GM21737 (cell line): Measurements from ENCODE around the gene TIAL1.
"Not testable (repeated sequence)": the region's sequence is repeated elsewhere in the genome, so short reads cannot be mapped to it uniquely, and the experiment has no call there.

Experiments
- ATAC-seq: cut with Tn5 transposase; IDR thresholded peaks from one replicate; pipeline ENCODE4 v1.9.1; 2021; ENCODE audit warnings: mild to moderate bottlenecking, moderate library complexity; ENCODE audit not compliant: unreplicated experiment

Gene TIAL1, protein sequence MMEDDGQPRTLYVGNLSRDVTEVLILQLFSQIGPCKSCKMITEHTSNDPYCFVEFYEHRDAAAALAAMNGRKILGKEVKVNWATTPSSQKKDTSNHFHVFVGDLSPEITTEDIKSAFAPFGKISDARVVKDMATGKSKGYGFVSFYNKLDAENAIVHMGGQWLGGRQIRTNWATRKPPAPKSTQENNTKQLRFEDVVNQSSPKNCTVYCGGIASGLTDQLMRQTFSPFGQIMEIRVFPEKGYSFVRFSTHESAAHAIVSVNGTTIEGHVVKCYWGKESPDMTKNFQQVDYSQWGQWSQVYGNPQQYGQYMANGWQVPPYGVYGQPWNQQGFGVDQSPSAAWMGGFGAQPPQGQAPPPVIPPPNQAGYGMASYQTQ

DNA sequence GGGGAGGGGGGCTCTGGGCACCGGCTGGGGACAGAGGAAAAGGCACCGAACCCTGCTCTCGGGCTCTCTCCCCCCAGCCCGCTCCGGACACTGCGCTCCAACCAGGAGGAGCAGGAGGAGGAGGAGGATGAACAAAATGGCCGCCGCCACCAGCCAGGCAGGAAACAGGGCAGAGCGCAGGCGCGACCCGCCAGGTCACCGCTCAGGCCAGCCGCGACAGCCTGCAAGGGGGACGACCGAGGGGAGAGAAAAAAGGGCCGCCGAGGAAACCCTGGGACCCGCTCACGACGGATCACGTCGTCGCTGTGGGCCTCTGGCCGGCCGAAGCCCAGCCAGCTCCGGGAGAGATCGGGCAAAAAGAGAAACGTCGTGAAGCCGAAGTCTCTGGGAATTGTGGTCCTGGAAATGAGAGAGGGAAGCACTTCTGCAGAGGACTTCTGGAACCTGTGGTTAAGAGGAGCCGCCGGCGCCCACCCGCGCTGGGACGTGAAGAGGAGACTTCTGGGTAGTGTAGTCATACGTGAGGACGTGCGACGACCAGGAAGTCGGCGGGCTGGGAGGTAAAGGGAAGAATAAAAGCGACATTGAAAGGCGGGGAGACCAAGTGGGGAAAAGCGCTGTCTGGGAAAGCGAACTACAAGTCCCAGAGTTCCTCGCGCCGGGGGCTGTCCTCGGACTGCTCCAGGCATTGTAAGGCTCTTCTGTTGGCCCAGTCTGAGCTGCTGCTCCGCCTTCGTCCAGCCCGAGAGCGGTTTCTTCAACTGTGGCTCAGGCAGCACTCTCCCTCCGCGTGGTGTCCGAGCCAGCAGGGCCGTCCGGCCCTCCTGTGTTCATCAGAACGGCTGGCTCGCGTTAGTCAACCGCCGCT is at the start of gene TIAL1:
Gene TIAL1 (minus strand): TSS at position 428 of the 868 bp plus-strand sequence. CDS start 499 bp downstream, outside the sequence.
- peak; percentile 89 for ATAC-seq

DNA sequence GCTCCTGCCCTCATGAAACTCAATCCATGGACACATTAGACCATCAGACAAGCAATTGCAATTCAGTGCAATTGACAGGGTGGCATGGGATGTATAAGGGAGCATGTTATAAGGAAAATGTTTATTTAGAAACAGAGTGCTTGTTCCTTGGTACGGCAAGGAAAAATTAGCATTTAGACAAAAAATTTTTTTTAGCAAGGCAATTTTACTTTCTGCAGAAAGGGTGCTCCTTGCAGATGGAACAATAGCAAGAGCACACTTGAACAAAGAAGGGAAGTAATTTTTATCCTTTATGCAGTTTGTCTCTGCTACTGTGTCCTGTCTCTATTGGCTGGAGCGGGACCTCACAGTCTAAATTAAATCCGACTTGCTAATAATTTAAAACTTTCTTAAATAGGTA is 48.2 kb upstream of the TIAL1 start:
- no peak for ATAC-seq

DNA sequence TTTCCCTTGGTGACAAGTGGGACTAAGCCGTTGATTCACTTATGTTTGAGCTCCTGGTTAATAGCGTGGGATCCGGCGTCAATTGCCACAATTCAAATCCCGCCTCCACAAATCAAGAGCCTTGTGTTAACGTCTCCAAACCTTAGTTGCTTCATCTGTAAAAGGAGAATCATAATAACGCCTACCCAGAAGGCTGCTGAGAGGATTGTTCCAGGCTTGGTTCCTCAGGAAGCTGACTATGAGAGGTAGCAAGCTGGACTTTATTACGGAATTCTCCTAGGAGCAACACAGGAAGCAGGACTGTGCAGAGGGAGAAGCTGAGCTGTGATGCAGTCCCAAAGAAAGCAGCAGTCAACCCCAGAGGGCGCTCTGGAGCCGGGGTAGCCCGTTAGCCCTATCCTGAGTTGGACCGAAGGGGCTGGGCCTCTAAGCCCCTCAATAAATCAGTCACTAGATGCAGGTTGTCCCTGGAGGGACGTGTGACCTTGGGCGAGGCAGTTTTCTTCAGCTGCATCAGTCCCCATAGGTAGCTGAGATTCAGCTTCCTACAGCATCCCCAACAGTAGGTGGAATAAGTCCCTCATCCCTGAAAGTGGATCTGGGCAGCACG is 47.5 kb upstream of the TIAL1 start:
- no peak for ATAC-seq

DNA sequence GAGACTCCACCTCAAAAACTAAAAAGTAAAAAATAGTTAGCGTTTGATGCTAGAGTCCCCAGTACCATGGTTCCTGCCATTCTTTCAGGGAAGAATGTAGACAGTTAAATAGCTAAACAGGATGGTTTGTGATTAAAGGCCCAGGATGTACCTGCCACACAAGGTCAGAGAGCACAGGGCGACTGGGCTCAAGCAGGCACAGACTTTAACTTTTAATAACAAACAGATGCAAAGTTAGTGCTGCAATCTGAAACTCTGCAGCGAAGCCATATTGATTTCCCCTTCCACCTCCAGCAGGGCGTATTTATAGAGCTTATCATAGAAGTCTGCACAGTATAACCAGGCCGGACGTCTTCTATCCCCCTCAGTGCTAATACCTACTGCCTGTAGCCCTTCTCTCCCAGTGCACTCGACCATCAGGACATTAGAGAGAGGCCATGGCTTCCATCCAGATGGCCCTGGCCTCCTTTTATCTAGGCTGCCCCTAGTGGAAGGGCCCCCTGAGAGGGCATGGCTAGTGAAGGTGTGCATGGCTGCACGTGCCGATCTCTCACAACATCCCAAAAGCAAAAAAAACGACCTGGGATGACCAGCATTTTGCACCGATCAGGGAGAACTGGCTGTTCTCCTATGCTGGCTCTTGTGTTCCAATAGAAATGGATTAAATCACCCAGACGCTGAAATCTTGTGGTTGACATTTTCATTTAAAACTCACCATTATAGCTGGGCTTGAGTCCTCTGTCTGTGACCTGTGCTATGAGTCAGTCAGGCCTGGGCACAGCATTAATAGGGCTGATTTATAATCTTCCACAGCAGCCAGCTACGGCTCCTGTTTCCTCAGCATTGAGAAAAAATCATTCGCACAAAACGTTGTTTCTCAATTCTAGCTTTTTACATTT is 46.8 kb upstream of the TIAL1 start:
- ATAC-seq, result no peak

DNA sequence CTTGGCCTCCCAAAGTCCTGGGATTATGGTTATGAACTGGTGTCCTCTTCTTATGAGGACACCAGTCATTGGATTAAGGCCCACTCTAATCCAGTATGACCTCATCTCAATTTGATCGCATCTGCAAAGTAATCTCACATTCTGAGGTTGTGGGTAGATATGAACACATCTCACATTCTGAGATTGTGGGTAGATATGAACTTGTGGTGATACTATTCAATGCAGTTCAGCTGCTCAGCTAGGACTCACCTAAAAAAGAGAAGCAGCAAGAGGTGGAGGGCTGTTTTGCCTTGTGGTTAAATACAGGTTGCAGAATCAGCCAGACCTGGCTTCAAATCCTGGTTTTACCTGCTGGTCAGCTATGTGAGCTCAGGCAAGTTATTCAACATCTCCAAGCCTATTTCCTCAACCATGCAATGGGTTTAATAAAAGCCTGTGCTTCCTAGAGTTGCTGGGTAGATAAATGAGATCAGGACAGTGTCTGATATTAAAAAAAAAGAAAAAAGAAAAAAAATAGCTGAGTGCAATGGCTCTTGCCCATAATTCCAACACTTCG is 45.9 kb upstream of the TIAL1 start:
- no peak for ATAC-seq

DNA sequence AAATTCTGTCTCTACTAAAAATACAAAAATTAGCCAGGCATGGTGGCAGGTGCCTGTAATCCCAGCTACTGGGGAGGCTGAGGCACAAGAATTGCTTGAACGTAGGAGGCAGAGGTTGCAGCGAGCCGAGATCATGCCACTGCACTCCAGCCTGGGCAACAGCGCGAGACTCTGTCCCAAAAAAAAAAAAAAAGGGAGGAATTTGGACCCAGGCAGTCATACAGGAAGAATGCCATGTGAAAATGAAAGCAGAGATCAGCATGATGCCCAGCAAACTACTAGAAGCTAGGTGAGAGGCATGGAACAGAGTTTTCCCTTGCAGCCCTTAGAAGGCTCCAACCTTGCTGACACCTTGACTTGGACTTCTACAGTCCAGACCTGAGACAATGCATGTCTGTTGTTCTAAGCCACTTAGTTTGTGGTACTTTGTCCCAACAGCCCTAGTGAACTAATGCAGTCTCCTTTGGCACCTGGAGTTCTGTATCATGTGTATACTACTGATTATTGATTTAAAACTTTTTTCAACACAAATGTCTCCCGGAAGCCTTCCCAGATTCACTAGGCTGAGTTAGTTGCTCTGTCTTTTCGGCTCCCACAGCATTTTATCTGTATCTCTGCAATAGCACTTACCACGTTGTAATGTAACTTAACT is 44.2 kb upstream of the TIAL1 start:
- ATAC-seq, result no peak

DNA sequence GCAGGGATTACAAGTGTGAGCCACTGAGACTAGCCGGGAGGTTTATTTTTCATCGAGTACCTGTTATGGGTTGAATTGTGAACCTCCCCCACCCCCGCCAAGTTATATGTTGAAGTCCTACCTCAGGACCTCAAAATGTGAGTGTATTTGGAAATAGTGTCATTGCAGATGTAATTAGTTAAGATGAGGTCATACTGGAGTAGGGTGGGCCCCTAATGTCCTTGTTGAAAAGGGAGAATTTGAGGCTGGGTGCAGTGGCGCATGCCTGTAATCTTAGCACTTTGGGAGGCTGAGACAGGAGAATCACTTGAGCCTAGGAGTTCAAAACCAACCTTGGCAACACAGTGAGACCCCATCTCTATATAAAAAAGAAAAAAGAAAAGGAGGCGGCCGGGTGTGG is 43.6 kb upstream of the TIAL1 start:
- no peak for ATAC-seq

DNA sequence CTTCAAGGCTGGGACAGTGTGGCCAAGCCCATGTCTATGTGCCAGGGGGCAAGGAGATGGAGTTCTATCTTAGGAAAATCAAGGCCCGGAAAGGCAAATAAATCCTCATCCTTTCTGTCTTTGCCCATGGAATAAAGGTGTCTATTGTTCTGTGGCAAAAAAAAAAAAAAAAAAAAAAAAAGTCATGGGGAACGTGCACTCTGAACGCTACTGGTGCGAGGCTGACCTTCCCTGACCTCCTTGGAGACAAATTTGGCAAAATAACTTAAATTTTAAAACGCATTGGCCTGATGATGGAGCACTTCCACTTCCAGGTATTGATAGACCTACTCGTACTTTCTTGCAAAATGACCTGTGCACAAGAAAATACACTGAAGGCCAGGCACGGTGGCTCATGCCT is 42.2 kb upstream of the TIAL1 start:
- ATAC-seq, result no peak

DNA sequence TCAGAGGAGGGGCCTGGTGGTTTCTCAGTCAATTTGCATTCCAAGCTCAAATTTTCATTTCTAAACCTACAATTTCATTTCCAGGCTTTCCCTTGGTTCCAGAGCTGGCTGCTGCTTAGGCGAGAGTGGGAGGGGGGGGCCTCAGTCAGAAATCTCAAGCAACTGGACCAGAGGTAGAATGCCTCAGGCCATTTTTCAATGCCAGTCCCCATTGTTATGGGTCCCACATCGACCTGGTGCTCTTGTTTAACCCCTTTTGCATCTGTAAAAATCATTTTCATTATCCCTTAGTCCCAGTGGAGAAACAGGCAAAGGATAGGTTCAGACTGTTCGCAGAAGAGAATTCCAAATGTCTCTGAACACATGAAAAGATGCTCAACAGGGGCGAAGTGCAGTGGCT is 40.9 kb upstream of the TIAL1 start:
- no peak for ATAC-seq

DNA sequence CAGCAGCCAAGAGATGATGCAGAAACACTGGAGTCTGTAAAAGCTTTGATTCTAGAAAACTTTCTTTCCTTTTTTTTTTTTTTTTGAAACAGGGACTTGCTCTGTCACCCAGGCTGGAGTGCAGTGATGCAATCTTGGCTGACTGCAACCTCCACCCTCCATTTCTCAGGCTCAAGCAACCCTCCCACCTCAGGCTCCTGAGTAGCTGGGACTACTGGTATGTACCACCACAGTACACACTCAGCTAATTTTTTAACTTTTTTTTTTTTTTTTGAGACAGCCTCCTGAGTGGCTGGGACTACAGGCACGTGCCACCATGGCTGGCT is 37.4 kb upstream of the TIAL1 start:
- ATAC-seq, result no peak

DNA sequence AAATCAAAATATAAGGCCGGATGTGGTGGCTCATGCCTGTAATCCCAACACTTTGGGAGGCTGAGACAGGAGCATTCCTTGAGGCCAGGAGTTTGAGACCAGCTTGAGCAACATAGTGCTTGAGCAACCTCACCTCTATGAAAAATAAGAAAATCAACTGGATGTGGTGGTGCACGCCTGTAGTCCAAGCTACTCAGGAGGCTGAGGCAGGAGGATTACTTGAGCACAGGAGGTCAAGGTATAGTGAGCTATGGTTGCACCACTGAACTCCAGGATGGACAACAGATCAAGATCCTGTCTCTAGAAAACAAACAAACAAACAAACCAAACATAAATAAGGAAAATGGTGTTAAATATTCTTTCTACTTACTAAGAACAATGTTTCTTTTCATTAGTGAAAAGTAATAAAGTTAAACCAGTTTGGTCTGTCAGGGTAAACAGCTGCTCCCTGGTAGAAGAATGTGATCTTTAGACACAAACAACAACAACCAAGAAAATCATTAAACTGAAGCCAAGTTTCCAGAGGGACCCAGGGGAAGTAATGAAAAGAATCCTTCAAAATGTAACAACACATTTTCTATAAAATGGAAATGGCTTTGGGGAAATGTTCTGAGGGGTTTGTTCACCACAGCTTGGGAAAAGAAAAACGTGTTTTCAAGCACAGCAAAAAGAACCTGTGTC is 36.9 kb upstream of the TIAL1 start:
- ATAC-seq, result no peak

DNA sequence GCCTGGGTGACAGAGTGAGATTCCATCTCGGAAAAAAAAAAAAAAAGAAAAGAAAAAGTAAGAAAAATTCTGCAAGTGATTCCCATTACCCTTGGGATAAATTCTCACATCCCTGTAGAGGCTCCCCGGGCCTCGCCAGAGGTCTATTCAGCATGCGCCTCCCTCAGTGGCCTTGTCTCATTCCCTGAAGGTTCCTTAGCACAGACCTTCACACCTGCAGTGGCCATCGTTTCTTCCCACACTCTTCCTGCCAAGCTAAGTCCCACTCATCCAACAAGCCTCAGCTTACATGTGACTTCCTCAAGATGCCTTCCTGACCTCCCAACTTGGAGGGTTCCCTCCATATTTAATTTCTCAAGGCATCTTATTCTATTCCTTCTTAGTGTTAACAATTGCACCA is 33.5 kb upstream of the TIAL1 start:
- no peak for ATAC-seq

DNA sequence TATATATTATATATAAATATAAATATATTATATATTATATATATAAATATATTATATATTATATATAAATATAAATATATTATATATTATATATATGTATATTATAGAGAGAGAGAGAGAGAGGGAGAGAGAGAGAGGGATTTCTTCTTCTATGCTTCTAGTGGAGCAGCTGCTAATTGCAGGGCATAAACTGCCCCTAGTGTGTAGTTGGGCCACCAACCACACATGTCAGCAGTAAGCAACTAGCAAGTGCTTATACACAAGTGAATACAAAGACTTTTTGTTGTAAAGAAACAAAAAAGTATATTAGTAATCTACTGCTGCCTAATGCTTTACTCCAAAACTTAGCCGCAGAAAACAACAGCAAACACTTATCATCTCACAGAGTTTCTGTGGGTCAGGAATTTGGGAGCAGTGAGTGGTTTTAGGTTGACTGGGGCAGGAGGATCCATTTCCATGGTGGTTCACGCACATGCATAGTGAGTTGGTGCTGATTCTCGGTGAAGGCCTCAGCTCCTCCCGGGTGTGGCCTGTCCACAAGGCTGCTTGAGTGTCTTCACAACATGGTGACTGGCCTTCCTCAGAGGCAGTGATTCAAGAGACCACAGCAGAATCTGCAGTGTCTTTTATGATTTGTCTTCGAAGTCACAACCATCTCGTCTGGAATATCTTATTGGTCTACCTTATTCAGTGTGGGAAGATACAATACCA is 29.0 kb upstream of the TIAL1 start:
- ATAC-seq, result no peak

DNA sequence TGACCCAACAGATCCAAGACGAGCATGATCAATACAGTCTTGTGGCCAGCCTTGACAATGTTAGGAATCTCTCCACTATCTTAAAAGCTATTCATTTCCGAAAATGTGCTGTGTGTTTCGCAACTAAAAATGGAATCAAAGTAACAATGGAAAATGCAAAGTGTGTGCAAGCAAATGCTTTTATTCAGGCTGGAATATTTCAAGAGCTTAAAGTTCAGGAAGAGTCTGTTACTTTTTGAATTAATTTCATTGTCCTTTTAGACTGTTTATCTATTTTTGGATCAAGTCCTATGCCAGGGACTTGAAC is 24.3 kb upstream of the TIAL1 start:
- ATAC-seq, result no peak

DNA sequence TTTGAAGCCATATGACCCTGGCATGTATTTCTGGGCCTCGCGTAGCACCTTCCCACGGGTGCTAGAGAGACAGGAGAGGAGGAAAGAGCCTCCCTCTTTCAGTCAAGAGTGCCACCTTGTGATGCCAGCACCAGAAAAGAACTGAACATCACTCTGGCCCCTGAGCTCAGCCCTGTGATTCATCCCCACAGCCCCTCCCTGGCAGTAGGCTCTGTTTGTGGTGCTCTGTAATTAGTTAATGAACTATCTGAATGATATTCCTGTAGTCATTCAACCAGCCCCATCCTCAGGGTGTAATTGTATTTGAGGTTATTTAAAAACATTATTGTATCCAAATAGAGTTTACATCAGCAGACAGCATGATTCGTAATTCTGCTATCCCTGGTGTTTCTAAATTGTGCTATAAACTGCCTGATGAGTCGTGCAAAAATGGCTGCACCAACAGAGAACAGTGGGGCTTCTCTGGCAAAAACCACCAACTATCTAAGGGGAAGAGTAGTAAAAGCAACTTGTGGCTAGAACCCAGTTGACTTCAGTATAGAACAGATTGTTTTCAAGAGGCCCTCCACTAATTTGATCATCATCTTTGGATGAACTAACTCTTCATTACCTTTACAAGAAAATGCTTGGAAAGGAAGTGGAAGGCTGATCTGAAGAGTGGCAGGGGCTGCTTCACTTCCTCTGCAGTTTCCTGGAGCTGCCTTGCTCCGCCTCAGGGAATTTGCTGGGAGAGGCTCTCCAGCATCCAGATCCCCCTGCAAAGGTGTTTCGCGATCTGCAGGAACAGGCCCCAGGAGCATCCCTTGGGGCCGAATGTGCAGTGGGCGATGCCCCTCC is 23.7 kb upstream of the TIAL1 start:
- ATAC-seq, result no peak

DNA sequence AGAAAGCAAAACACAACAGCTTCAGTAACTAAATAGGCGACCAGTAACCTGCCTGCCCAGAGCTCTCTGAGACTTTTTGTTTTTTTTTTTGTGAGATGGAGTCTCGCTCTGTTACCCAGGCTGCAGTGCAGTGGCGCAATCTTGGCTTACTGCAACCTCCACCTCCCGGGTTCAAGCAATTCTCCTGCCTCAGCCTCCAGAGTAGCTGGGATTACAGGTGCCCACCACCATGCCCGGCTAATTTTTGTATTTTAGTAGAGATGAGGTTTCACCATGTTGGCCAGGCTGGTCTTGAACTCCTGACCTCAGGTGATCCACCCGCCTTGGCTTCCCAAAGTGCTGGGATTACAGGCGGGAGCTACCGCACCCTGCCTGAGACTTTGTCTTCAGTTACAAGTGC is 23.0 kb upstream of the TIAL1 start:
- not testable (repeated sequence) for ATAC-seq

DNA sequence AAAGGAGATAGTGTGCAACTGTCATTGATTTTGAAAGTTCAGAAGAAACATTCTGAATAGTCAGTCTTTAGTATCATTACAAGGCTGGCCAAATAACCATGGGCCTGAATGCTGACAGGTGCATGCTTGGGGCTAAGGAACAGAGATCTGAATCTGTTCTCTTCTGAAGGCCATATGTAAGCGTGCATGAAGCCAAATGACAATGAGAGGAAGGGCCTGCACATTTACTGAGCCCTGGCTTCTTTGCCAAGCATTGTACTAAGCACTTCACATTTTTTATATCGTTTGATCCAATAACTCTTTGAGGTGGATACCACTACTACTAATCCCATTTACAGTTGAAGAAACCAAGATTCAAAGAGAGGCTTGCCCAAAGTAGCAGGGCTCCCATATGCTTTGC is 22.5 kb upstream of the TIAL1 start:
- ATAC-seq, result no peak

DNA sequence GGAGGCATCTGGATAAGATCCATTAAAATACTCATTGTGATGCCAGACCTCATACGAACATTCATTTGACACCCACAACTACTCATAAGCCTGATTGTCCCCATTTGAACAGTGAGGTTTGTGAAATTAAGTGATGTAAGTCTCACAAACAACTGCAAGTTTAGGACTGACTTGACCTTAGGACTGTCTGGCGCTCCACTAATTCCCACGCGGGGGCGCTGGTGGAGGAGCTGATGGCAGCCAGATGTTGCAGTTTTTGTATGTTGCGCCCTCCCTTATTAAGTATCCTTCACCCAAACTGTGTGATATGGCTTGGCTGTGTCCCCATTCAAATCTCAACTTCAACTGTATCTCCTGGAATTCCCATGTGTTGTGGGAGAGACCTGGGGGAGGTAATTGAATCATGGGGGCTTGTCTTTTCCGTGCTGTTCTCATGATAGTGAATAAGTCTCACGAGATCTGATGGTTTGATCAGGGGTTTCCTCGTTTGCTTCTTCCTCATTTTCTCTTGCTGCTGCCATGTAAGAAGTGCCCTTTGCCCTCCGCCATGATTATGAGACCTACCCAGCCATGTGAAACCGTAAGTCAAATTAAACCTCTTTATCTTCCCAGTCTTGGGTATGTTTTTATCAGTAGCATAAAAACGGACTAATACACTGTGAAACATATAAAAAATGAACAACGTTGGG is 20.3 kb upstream of the TIAL1 start:
- no peak for ATAC-seq
